HUES64 (cell line): Measurements from ENCODE around the gene TREX2.

Experiments
- H3K27ac ChIP-seq: 2 replicates; pipeline ENCODE4 v1.7.0; 2013; ENCODE audit warnings: low read depth, low read length, inconsistent platforms
- H3K27me3 ChIP-seq: 2 replicates; pipeline ENCODE4 v1.6.1; 2013; ENCODE audit warnings: mild to moderate bottlenecking, low read length; ENCODE audit not compliant: insufficient read depth
- H3K36me3 ChIP-seq: 2 replicates; pipeline ENCODE4 v1.6.1; 2013; ENCODE audit warnings: mild to moderate bottlenecking, low read length; ENCODE audit not compliant: insufficient read depth
- H3K4me1 ChIP-seq: 2 replicates; pipeline ENCODE4 v1.6.1; 2013; ENCODE audit warnings: mild to moderate bottlenecking, low read length, moderate library complexity; ENCODE audit not compliant: insufficient read depth
- H3K4me3 ChIP-seq: 2 replicates; pipeline ENCODE4 v1.5.1; 2013; ENCODE audit warnings: mild to moderate bottlenecking, low read length, moderate library complexity
- H3K9ac ChIP-seq: 2 replicates; pipeline ENCODE4 v1.6.1; 2013; ENCODE audit warnings: mild to moderate bottlenecking, low read depth, low read length
- H3K9me3 ChIP-seq: 2 replicates; pipeline ENCODE4 v1.6.1; 2013; ENCODE audit warnings: low read depth, low read length; ENCODE audit not compliant: insufficient read depth
- WGBS: fragments of 150-250, 120-280 bp; methylation state at CpG from one replicate; pipeline ENCODE4 v1.1.7; 2013; ENCODE audit warnings: missing lambda C conversion rate; 5-methylcytosine and 5-hydroxymethylcytosine counted together

TREX2 gene

GRCh38 chrX:153450949-153451277, 5.1 kb upstream of the TREX2 start:
- Histone ChIP-seq H3K27me3 (no peaks in the 10 kb centered on the region), H3K9ac (no peak overlapping the region), H3K4me3 (no peak overlapping the region), H3K9me3 (no peaks in the 10 kb centered on the region), H3K27ac (no peak overlapping the region), H3K36me3 (0 out of 2 replicates have a peak, but pooled peaks cover 10% of the 10 kb centered on the region), H3K4me1 (no peaks in the 10 kb centered on the region)
- WGBS = 95% methylated on average over 8 of the region's 8 CpGs

- no peaks in the 10 kb centered on the region for H3K27me3 ChIP-seq
- H3K4me1 ChIP-seq = no peaks in the 10 kb centered on the region
- 96% methylated on average over 26 of the region's 26 CpGs for WGBS
- H3K36me3 ChIP-seq = 0 out of 2 replicates have a peak, but pooled peaks cover 10% of the 10 kb centered on the region
- H3K4me3 ChIP-seq = no peak overlapping the region
- H3K9ac ChIP-seq = no peak overlapping the region
- no peak overlapping the region for H3K27ac ChIP-seq
- no peaks in the 10 kb centered on the region for H3K9me3 ChIP-seq
These were observed 4.5 kb upstream of the TREX2 start for GRCh38 chrX:153450114-153450948.

- Histone ChIP-seq H3K27ac (no peak overlapping the region), H3K9me3 (no peaks in the 10 kb centered on the region), H3K4me3 (no peak overlapping the region), H3K4me1 (no peaks in the 10 kb centered on the region), H3K27me3 (no peaks in the 10 kb centered on the region), H3K9ac (no peak overlapping the region), H3K36me3 (0 out of 2 replicates have a peak, but pooled peaks cover 6% of the 10 kb centered on the region)
- 93% methylated on average over 15 of the region's 15 CpGs for WGBS
These were observed 3.7 kb upstream of the TREX2 start for GRCh38 chrX:153449368-153450113.

- Histone ChIP-seq H3K9ac (no peak overlapping the region), H3K4me1 (no peaks in the 10 kb centered on the region), H3K9me3 (no peaks in the 10 kb centered on the region), H3K27ac (no peak overlapping the region), H3K36me3 (0 out of 2 replicates have a peak, but pooled peaks cover 4% of the 10 kb centered on the region), H3K4me3 (no peak overlapping the region), H3K27me3 (no peaks in the 10 kb centered on the region)
- WGBS = 96% methylated on average over 20 of the region's 21 CpGs
These were observed 2.9 kb upstream of the TREX2 start for GRCh38 chrX:153448556-153449367.

- Histone ChIP-seq H3K9me3 (no peaks in the 10 kb centered on the region), H3K9ac (no peak overlapping the region), H3K27ac (no peak overlapping the region), H3K4me3 (no peak overlapping the region), H3K36me3 (0 out of 2 replicates have a peak, but pooled peaks cover 4% of the 10 kb centered on the region), H3K4me1 (no peaks in the 10 kb centered on the region), H3K27me3 (no peaks in the 10 kb centered on the region)
- 95% methylated on average over 7 of the region's 8 CpGs for WGBS
These were observed 1.7 kb upstream of the TREX2 start for GRCh38 chrX:153447581-153447960.

- Histone ChIP-seq H3K27me3 (no peaks in the 10 kb centered on the region), H3K36me3 (0 out of 2 replicates have a peak, but pooled peaks cover 4% of the 10 kb centered on the region), H3K27ac (no peak overlapping the region), H3K9me3 (no peaks in the 10 kb centered on the region), H3K4me1 (no peaks in the 10 kb centered on the region), H3K9ac (no peak overlapping the region), H3K4me3 (no peak overlapping the region)
- 94% methylated on average over 17 of the region's 17 CpGs for WGBS
These were observed 1.2 kb upstream of the TREX2 start for GRCh38 chrX:153446950-153447580.

GRCh38 chrX:153446636-153446936, 730 bp upstream of the TREX2 start:
- WGBS = 94% methylated on average over 10 of the region's 10 CpGs
- no peaks in the 10 kb centered on the region for H3K27me3 ChIP-seq
- no peak overlapping the region for H3K4me3 ChIP-seq

GRCh38 chrX:153445106-153445855, 575 bp downstream of the TREX2 start:
- no peaks in the 10 kb centered on the region for H3K4me1 ChIP-seq
- no peaks in the 10 kb centered on the region for H3K36me3 ChIP-seq
- no peak overlapping the region for H3K9ac ChIP-seq
- H3K4me3 ChIP-seq = no peak overlapping the region
- WGBS = 95% methylated on average over 33 of the region's 35 CpGs
- no peaks in the 10 kb centered on the region for H3K27me3 ChIP-seq
- H3K27ac ChIP-seq = no peak overlapping the region
- H3K9me3 ChIP-seq = no peaks in the 10 kb centered on the region

More at GRCh38 chrX:153446636-153446936, 730 bp upstream of the TREX2 start:
- H3K36me3 ChIP-seq = 0 out of 2 replicates have a peak, but pooled peaks cover 2% of the 10 kb centered on the region
- no peak overlapping the region for H3K27ac ChIP-seq
- H3K4me1 ChIP-seq = no peaks in the 10 kb centered on the region
- no peaks in the 10 kb centered on the region for H3K9me3 ChIP-seq
- H3K9ac ChIP-seq = no peak overlapping the region

- H3K4me3 ChIP-seq = no peak overlapping the region
- WGBS = 95% methylated on average over 37 of the region's 37 CpGs
- no peaks in the 10 kb centered on the region for H3K4me1 ChIP-seq
- no peaks in the 10 kb centered on the region for H3K27me3 ChIP-seq
- H3K27ac ChIP-seq = no peak overlapping the region
- no peaks in the 10 kb centered on the region for H3K36me3 ChIP-seq
- H3K9me3 ChIP-seq = no peaks in the 10 kb centered on the region
- H3K9ac ChIP-seq = no peak overlapping the region
These were observed 1.4 kb downstream of the TREX2 start for GRCh38 chrX:153444333-153445011.
